Glomerular endothelial cell (primary cell): ENCODE data around the gene PUS3. TPM values are rescaled to one million over a fixed set of nuclear protein-coding genes. Genes with fewer than 3 reads are reported as not detected.
"Not testable (repeated sequence)": the region's sequence is repeated elsewhere in the genome, so short reads cannot be mapped to it uniquely, and the experiment has no call there.

Experiments
- DNase-seq: peaks from one replicate; pipeline ENCODE4 v3.0.0-alpha.2; 2011; ENCODE audit warnings: low read depth, low spot score; ENCODE audit errors: extremely low read depth
- total RNA-seq: library from RNA; depleted of rRNA; stranded (reverse); fragments of >200 nt; gene quantifications from 2 replicates; pipeline ENCODE4 v1.2.3, GENCODE V29; 2015

Gene PUS3
- total RNA-seq, 1 donor from 2014 or later, result 11.4 TPM

GRCh38 chr11:125873881-125874555 is 29.0 kb downstream of the PUS3 start:
- no peak for DNase-seq

DNA sequence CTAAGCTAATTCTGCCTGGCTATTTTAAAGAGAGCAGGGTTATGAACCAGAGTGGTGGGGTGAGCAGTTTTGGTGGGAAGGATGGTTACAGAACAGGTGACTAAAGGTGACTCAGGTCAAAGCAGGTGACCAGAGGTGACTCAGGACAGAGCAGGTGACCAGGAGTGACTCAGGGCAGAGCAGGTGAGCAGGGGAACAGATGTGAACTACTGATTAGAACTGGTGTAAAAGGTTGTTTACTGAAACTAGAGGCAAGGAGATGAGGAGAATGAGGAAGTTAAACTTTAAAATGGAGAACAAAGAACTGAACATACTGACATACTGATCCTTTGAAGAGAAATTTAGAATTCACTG is 30.9 kb downstream of the PUS3 start:
- DNase-seq, result no peak

GRCh38 chr11:125871391-125872137 is 31.4 kb downstream of the PUS3 start:
- no peak for DNase-seq

- no peak for DNase-seq
These were observed 33.5 kb downstream of the PUS3 start for GRCh38 chr11:125869521-125869920.

DNA sequence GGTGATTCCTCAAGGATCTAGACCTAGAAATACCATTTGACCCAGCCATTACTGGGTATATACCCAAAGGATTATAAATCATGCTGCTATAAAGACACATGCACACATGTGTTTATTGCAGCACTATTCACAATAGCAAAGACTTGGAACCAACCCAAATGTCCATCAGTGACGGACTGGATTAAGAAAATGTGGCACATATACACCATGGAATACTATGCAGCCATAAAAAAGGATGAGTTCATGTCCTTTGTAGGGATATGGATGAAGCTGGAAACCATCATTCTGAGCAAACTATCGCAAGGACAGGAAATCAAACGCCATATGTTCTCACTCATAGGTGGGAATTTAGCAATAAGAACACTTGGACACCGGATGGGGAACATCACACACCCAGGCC is 37.7 kb downstream of the PUS3 start:
- not testable (repeated sequence) for DNase-seq

GRCh38 chr11:125862786-125863185 is 40.2 kb downstream of the PUS3 start:
- DNase-seq, result not testable (repeated sequence)

DNA sequence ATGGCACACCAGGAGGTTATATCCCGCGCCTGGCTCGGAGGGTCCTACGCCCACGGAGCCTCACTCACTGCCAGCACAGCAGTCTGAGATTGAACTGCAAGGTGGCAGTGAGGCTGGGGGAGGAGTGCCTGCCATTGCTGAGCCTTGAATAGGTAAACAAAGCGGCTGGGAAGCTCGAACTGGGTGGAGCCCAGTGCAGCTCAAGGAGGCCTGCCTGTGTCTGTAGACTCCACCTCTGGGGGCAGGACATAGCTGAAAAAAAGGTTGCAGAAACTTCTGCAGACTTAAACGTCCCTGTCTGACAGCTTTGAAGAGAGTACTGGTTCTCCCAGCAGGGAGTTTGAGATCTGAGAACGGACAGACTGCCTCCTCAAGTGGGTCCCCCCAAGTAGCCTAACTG is 45.3 kb downstream of the PUS3 start:
- not testable (repeated sequence) for DNase-seq

DNA sequence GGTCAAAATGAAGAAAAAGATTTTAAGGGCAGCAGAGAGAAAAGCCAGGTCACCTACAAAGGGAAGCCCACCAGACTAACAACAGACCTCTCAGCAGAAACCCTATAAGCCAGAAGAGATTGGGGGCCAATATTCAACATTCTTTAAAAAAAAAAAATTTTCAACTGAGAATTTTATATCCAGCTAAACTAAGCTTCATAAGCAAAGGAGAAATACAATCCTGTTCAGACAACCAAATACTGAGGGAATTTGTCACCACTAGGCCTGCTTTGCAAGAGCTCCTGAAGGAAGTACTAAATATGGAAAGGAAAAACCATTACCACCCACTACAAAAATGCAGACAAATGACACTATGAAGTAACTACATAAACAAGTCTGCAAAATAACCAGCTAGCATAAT is 56.8 kb downstream of the PUS3 start:
- no peak for DNase-seq

Other genes with a start within 250 kb of the PUS3 start
- gene ACRV1, start 222.4 kb downstream of the PUS3 start, total RNA-seq, result not detected in 2 replicates
- not detected in 2 replicates for gene PATE1, start 156.9 kb downstream of the PUS3 start, total RNA-seq
- 0.93 TPM in 1 of 2 replicates, not detected in the other for gene PATE2, start 124.4 kb downstream of the PUS3 start, total RNA-seq
- gene PATE3, start 115.1 kb downstream of the PUS3 start, total RNA-seq, result not detected in 2 replicates
- not detected in 2 replicates for gene PATE4, start 69.9 kb downstream of the PUS3 start, total RNA-seq
- 7.5 and 8.9 TPM in 2 replicates for gene HYLS1, start 15.5 kb downstream of the PUS3 start, total RNA-seq
- gene DDX25, start 1.3 kb upstream of the PUS3 start, total RNA-seq, result not detected in 2 replicates
- gene VSIG10L2, start 42.8 kb upstream of the PUS3 start, total RNA-seq, result not detected in 2 replicates
- 6.1 and 7.7 TPM in 2 replicates for gene CDON, start 159.7 kb upstream of the PUS3 start, total RNA-seq